ENCODE data around the gene GPR149. TPM values are rescaled to one million over a fixed set of nuclear protein-coding genes. Genes with fewer than 3 reads are reported as not detected.
A peak's percentile ranks its signal among the peaks of the same experiment; 100 is the strongest.

GPR149 gene
- total and polyA plus RNA-seq, 4 donors = not detected

GRCh38 chr3:154345422-154346122 lies 84.4 kb downstream of the GPR149 start:
- Histone ChIP-seq H3K27me3 (ENCODE audit: control insufficient read depth in 3 of 3, insufficient read depth in 3 of 3, low read length in 2 of 3) (peaks cover 0 to 3% (median 0%) of the 10 kb centered on the region in 3 donors), H3K4me1 (ENCODE audit: control insufficient read depth in 5 of 5, insufficient read depth in 5 of 5, low read length in 5 of 5) (no peaks in the 10 kb centered on the region), H3K36me3 (ENCODE audit: control insufficient read depth in 4 of 4, insufficient read depth in 4 of 4, low read length in 4 of 4) (no peaks in the 10 kb centered on the region), H3K27ac (ENCODE audit: low read depth in 1 of 2, low read length in 1 of 2) (no peak overlapping the region), H3K4me3 (no peak overlapping the region), H3K9me3 (ENCODE audit: control insufficient read depth in 4 of 4, insufficient read depth in 3 of 4, low read length in 3 of 4) (no peaks in the 10 kb centered on the region), H3K9ac (ENCODE audit: insufficient read depth in 1 of 2, low read length in 2 of 2) (no peak overlapping the region)
- DNase-seq = no peak
- ATAC-seq (ENCODE audit: insufficient read depth, low FRiP score) = no peak
- no peak for TF ChIP-seq CTCF (IDR thresholded peaks at IDR 0.05; ENCODE audit: control extremely low read depth, extremely low read depth)
- WGBS, 2 donors = 80 to 85% methylated on average over 2 of the region's 2 CpGs

DNA sequence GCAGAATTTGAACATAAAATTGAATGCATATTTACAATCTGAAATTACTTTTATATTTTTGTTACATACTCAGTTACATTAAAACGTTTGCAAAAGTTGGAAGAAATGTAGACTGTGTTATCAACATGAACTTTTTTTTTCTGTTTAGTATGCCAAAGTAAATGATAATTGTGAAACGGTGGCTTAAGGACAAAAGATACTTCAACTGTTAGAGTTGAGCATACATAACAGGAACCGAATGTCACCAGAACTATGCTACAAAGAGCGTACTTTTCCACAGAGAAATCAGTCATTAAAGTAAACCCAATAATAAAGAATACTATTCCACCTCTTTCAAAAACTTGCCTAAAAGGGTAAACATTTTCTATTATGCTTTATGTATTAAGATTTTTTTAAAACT lies 91.4 kb downstream of the GPR149 start:
- no peaks in the 10 kb centered on the region for H3K9me3 ChIP-seq (ENCODE audit: control insufficient read depth in 4 of 4, insufficient read depth in 3 of 4, low read length in 3 of 4)
- TF ChIP-seq CTCF (IDR thresholded peaks at IDR 0.05; ENCODE audit: control extremely low read depth, extremely low read depth) = no peak
- H3K36me3 ChIP-seq (ENCODE audit: control insufficient read depth in 4 of 4, insufficient read depth in 4 of 4, low read length in 4 of 4) = no peaks in the 10 kb centered on the region
- no peaks in the 10 kb centered on the region for H3K4me1 ChIP-seq (ENCODE audit: control insufficient read depth in 5 of 5, insufficient read depth in 5 of 5, low read length in 5 of 5)
- ATAC-seq (ENCODE audit: insufficient read depth, low FRiP score) = no peak
- DNase-seq = peak in 2 of 3 donors; percentile 4 to 26
- no peak overlapping the region for H3K27ac ChIP-seq (ENCODE audit: low read depth in 1 of 2, low read length in 1 of 2)
- 59 to 68% methylated on average over 4 of the region's 4 CpGs for WGBS, 2 donors
- H3K27me3 ChIP-seq (ENCODE audit: control insufficient read depth in 3 of 3, insufficient read depth in 3 of 3, low read length in 2 of 3) = no peaks in the 10 kb centered on the region
- H3K4me3 ChIP-seq = no peak overlapping the region
- H3K9ac ChIP-seq (ENCODE audit: insufficient read depth in 1 of 2, low read length in 2 of 2) = no peak overlapping the region

GRCh38 chr3:154338008-154338407 lies 92.0 kb downstream of the GPR149 start:
- Histone ChIP-seq H3K27ac (ENCODE audit: low read depth in 1 of 2, low read length in 1 of 2) (no peak overlapping the region), H3K9ac (ENCODE audit: insufficient read depth in 1 of 2, low read length in 2 of 2) (no peak overlapping the region), H3K36me3 (ENCODE audit: control insufficient read depth in 4 of 4, insufficient read depth in 4 of 4, low read length in 4 of 4) (no peaks in the 10 kb centered on the region), H3K4me3 (no peak overlapping the region), H3K27me3 (ENCODE audit: control insufficient read depth in 3 of 3, insufficient read depth in 3 of 3, low read length in 2 of 3) (no peaks in the 10 kb centered on the region), H3K4me1 (ENCODE audit: control insufficient read depth in 5 of 5, insufficient read depth in 5 of 5, low read length in 5 of 5) (no peaks in the 10 kb centered on the region), H3K9me3 (ENCODE audit: control insufficient read depth in 4 of 4, insufficient read depth in 3 of 4, low read length in 3 of 4) (no peaks in the 10 kb centered on the region)
- ATAC-seq (ENCODE audit: insufficient read depth, low FRiP score) = no peak
- no peak for TF ChIP-seq CTCF (IDR thresholded peaks at IDR 0.05; ENCODE audit: control extremely low read depth, extremely low read depth)
- no peak for DNase-seq
- WGBS, 2 donors = 88 to 94% methylated on average over 6 of the region's 6 CpGs

Data from lung (tissue), 12 donors.